ENCODE measurements around the gene ANKS1A.

Gene ANKS1A

DNA sequence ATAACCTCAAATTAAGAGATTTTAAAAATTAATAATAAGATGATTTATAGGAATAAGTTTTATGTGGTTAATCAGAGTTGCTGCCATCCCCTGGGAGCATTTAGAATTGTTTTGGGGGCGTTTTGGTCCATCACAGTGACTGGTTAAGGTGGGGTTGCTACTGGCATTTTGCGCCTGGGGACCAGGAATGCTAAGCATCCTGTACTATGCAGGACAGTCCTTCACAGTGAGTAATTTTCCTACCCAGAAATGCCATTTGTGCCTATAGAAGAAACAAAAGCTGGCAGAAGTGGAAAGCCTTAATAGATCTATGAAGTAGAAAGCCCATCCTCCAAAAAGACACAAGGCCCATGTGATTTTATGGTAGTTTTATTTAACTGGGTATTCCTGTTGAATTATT lies 118.0 kb downstream of the ANKS1A start:
- Histone ChIP-seq H3K9me3 (ENCODE audit: control insufficient read depth, insufficient read depth, low read length) (no peaks in the 10 kb centered on the region), H3K27me3 (ENCODE audit: control insufficient read depth, low read length) (no peaks in the 10 kb centered on the region), H3K4me2 (ENCODE audit: low read length) (no peak overlapping the region), H3K27ac (ENCODE audit: low read depth, low read length) (no peak overlapping the region), H3K36me3 (ENCODE audit: control insufficient read depth, low read length) (no peaks in the 10 kb centered on the region), H4K20me1 (ENCODE audit: control insufficient read depth, insufficient read depth, low read depth, low read length) (no peaks in the 10 kb centered on the region), H3K9me2 (replicated peaks; ENCODE audit: control insufficient read depth, low read length) (no peaks in the 10 kb centered on the region), H3K4me3 (ENCODE audit: low read length) (no peak overlapping the region), H3F3A (ENCODE audit: control insufficient read depth, insufficient read depth) (no peaks in the 10 kb centered on the region), H3K79me2 (ENCODE audit: control insufficient read depth, low read length) (no peaks in the 10 kb centered on the region), H3K4me1 (ENCODE audit: control insufficient read depth, low read length) (no peaks in the 10 kb centered on the region)
- TF ChIP-seq, protein P1, sequence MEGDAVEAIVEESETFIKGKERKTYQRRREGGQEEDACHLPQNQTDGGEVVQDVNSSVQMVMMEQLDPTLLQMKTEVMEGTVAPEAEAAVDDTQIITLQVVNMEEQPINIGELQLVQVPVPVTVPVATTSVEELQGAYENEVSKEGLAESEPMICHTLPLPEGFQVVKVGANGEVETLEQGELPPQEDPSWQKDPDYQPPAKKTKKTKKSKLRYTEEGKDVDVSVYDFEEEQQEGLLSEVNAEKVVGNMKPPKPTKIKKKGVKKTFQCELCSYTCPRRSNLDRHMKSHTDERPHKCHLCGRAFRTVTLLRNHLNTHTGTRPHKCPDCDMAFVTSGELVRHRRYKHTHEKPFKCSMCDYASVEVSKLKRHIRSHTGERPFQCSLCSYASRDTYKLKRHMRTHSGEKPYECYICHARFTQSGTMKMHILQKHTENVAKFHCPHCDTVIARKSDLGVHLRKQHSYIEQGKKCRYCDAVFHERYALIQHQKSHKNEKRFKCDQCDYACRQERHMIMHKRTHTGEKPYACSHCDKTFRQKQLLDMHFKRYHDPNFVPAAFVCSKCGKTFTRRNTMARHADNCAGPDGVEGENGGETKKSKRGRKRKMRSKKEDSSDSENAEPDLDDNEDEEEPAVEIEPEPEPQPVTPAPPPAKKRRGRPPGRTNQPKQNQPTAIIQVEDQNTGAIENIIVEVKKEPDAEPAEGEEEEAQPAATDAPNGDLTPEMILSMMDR (IDR thresholded peaks at IDR 0.05; ENCODE audit: low read depth, low read length, poor library complexity, severe bottlenecking), result no peak
- no peak for TF ChIP-seq EZH2phosphoT487 (IDR thresholded peaks at IDR 0.05; ENCODE audit: borderline replicate concordance, low read length)

DNA sequence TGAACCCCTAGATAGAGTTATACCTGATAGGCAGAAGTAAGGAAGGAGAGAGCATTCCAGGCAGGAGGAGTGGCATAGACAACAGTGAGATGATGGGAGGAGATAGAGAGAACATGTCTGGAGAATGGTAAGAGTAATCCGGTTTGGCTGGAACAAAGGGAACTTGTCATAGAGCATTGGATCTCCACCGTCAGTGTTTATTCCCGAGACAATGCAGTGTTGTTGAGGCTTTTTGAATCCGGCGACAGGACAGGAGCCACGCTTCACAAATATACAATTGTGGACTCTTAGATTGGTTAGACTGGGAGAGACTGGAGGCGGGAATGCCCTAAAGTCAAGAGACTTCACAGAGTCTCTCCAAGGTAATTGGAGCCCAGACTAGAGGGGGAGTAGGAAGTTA lies 119.8 kb downstream of the ANKS1A start:
- no peak for TF ChIP-seq EZH2phosphoT487 (IDR thresholded peaks at IDR 0.05; ENCODE audit: borderline replicate concordance, low read length)
- no peak overlapping the region for H3K4me3 ChIP-seq (ENCODE audit: low read length)
- no peaks in the 10 kb centered on the region for H3K4me1 ChIP-seq (ENCODE audit: control insufficient read depth, low read length)
- no peaks in the 10 kb centered on the region for H3K36me3 ChIP-seq (ENCODE audit: control insufficient read depth, low read length)
- no peaks in the 10 kb centered on the region for H4K20me1 ChIP-seq (ENCODE audit: control insufficient read depth, insufficient read depth, low read depth, low read length)
- no peaks in the 10 kb centered on the region for H3K9me2 ChIP-seq (replicated peaks; ENCODE audit: control insufficient read depth, low read length)
- H3K79me2 ChIP-seq (ENCODE audit: control insufficient read depth, low read length), result no peaks in the 10 kb centered on the region
- H3K27ac ChIP-seq (ENCODE audit: low read depth, low read length), result no peak overlapping the region
- H3K9me3 ChIP-seq (ENCODE audit: control insufficient read depth, insufficient read depth, low read length), result no peaks in the 10 kb centered on the region
- no peaks in the 10 kb centered on the region for H3F3A ChIP-seq (ENCODE audit: control insufficient read depth, insufficient read depth)
- H3K27me3 ChIP-seq (ENCODE audit: control insufficient read depth, low read length), result no peaks in the 10 kb centered on the region
- no peak overlapping the region for H3K4me2 ChIP-seq (ENCODE audit: low read length)

- Histone ChIP-seq H3F3A (ENCODE audit: control insufficient read depth, insufficient read depth) (no peaks in the 10 kb centered on the region), H3K4me2 (ENCODE audit: low read length) (no peak overlapping the region), H3K27ac (ENCODE audit: low read depth, low read length) (no peak overlapping the region), H3K27me3 (ENCODE audit: control insufficient read depth, low read length) (no peaks in the 10 kb centered on the region), H3K9me3 (ENCODE audit: control insufficient read depth, insufficient read depth, low read length) (no peaks in the 10 kb centered on the region), H4K20me1 (ENCODE audit: control insufficient read depth, insufficient read depth, low read depth, low read length) (no peaks in the 10 kb centered on the region), H3K4me1 (ENCODE audit: control insufficient read depth, low read length) (no peaks in the 10 kb centered on the region), H3K4me3 (ENCODE audit: low read length) (no peak overlapping the region), H3K79me2 (ENCODE audit: control insufficient read depth, low read length) (no peaks in the 10 kb centered on the region), H3K36me3 (ENCODE audit: control insufficient read depth, low read length) (no peaks in the 10 kb centered on the region), H3K9me2 (replicated peaks; ENCODE audit: control insufficient read depth, low read length) (no peaks in the 10 kb centered on the region)
- TF ChIP-seq, protein P1 (IDR thresholded peaks at IDR 0.05; ENCODE audit: low read depth, low read length, poor library complexity, severe bottlenecking), result no peak
- TF ChIP-seq EZH2phosphoT487 (IDR thresholded peaks at IDR 0.05; ENCODE audit: borderline replicate concordance, low read length), result no peak
These were observed 122.3 kb downstream of the ANKS1A start for GRCh38 chr6:35011096-35012041.

- H3K4me3 ChIP-seq (ENCODE audit: low read length), result no peak overlapping the region
- H3K36me3 ChIP-seq (ENCODE audit: control insufficient read depth, low read length), result no peaks in the 10 kb centered on the region
- H4K20me1 ChIP-seq (ENCODE audit: control insufficient read depth, insufficient read depth, low read depth, low read length), result no peaks in the 10 kb centered on the region
- H3F3A ChIP-seq (ENCODE audit: control insufficient read depth, insufficient read depth), result no peaks in the 10 kb centered on the region
- H3K9me2 ChIP-seq (replicated peaks; ENCODE audit: control insufficient read depth, low read length), result no peaks in the 10 kb centered on the region
- H3K27ac ChIP-seq (ENCODE audit: low read depth, low read length), result no peak overlapping the region
- no peaks in the 10 kb centered on the region for H3K4me1 ChIP-seq (ENCODE audit: control insufficient read depth, low read length)
- TF ChIP-seq, protein P1 (IDR thresholded peaks at IDR 0.05; ENCODE audit: low read depth, low read length, poor library complexity, severe bottlenecking), result no peak
- TF ChIP-seq EZH2phosphoT487 (IDR thresholded peaks at IDR 0.05; ENCODE audit: borderline replicate concordance, low read length), result no peak
- no peak overlapping the region for H3K4me2 ChIP-seq (ENCODE audit: low read length)
- H3K27me3 ChIP-seq (ENCODE audit: control insufficient read depth, low read length), result no peaks in the 10 kb centered on the region
- H3K79me2 ChIP-seq (ENCODE audit: control insufficient read depth, low read length), result no peaks in the 10 kb centered on the region
- no peaks in the 10 kb centered on the region for H3K9me3 ChIP-seq (ENCODE audit: control insufficient read depth, insufficient read depth, low read length)
These were observed 124.6 kb downstream of the ANKS1A start for GRCh38 chr6:35013701-35014100.
